AG10803 (cell line): Measurements from ENCODE around the gene KCNAB1.

Experiments used
- DNase-seq: peaks from one replicate; pipeline ENCODE4 v3.0.0; 2010; ENCODE audit warnings: low read depth
- H3K4me3 ChIP-seq: 2 replicates; pipeline ENCODE4 v1.5.1; 2011; ENCODE audit warnings: mild to moderate bottlenecking, low read length, control low read depth
- TF ChIP-seq, protein P1 (sequence below): conservative IDR thresholded peaks from 2 replicates; pipeline ENCODE4 v1.5.1; 2011; ENCODE audit warnings: mild to moderate bottlenecking, low read length, control low read depth, inconsistent platforms

KCNAB1 gene

DNA sequence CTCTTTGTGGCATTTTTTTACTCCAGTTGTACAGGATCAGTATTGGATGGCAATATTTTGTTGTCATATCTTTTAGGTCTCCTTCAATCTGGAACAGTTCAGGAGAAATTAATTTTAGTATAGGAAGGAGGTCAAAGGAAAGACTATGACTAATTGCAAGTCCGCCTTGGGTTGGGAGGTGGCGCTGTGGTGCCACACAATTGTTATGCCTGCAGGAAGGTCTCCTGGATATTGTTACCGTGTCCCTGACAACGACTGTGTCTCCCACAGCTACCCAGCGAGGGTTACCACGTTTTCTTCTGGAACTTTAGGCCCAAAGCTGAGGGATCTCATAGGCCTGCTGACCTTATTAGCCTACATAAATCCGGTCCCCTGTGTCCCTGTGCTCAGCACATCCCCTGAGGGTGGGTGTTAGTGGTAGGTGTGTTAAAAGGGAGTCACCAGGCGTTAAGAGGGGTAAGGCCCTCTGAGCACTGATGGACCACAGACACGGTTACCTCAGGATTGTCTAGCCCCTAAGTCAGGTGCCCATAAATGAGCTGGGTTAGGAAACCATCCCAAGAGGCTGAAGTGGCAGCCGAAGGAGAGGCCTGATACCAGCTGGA is 31.5 kb downstream of the KCNAB1 start:
- peak; percentile 75 for DNase-seq
- TF ChIP-seq, protein P1, sequence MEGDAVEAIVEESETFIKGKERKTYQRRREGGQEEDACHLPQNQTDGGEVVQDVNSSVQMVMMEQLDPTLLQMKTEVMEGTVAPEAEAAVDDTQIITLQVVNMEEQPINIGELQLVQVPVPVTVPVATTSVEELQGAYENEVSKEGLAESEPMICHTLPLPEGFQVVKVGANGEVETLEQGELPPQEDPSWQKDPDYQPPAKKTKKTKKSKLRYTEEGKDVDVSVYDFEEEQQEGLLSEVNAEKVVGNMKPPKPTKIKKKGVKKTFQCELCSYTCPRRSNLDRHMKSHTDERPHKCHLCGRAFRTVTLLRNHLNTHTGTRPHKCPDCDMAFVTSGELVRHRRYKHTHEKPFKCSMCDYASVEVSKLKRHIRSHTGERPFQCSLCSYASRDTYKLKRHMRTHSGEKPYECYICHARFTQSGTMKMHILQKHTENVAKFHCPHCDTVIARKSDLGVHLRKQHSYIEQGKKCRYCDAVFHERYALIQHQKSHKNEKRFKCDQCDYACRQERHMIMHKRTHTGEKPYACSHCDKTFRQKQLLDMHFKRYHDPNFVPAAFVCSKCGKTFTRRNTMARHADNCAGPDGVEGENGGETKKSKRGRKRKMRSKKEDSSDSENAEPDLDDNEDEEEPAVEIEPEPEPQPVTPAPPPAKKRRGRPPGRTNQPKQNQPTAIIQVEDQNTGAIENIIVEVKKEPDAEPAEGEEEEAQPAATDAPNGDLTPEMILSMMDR, result peak; percentile 88
- H3K4me3 ChIP-seq, result no peak overlapping the region

DNA sequence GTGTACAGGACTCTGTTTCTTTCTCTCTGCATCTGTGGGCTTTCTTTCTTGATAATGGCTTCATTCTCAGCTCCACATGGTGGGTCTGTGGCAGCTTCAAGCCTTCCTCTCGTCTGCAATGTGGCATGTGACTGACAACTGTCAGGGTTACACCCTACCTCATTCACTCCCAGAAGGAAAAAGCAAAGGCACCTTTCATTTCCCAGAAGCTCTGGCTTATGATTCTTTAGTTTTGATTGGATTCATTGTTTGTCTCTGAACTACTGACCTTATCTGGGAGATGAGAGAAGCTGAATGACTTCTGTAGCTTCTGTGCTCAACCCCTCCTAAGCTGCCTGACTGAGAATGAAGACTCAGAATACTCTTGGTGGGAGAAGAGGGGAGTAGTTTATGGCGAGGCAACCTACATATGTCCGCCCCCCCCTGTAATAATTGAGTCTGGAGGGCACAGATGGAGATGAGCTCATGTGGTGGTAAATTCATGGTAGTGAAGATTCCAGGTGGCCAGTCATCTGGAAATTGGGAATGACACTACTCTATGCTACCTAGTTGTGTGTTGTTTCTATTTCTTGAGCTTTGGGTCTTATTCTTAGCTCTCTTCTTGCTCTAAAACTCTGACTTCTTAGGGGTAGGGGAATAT is 38.4 kb downstream of the KCNAB1 start:
- no peak overlapping the region for H3K4me3 ChIP-seq
- TF ChIP-seq, protein P1, result no peak
- no peak for DNase-seq

DNA sequence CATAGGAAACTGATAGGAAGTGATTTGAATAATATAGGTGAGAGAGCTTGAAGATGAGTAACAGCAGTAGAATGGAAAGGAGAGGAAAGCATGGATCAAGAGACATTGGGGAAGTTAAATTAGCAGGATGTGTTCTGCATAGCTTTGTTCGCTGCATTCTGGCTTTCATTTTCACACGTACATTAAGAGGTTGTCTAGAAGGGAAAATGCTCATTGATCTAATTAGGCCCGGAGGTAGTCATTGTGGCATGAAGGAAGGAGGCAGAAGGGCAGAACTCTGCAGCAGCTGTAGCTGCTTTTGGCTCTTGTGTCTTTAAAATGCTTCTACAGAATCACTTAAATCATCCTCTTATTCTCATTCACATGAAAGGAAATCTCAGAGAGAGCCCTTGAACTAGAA is 40.3 kb downstream of the KCNAB1 start:
- no peak overlapping the region; the same call in 1 of the 2 replicates for H3K4me3 ChIP-seq
- no peak for DNase-seq

DNA sequence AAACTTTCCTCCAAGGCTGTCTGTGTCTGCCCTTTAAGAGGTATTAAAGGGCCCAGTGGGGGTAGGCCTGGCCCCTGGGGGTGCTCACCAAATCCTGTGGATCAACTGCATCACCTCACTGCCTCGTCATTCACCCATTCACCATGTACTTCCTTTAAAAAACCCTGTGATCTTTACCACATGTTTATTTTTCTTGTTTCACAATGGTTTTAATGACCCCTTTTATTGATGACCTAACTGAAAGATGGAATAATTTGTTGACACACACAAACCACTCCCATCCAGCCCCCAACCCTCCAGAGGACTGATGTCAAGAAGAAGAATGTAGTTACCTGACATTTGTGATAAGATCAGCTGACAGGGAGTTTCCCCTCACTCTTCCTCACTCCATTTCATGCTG is 40.8 kb downstream of the KCNAB1 start:
- DNase-seq, result no peak
- TF ChIP-seq, protein P1, result no peak
- H3K4me3 ChIP-seq, result no peak overlapping the region

More for the DNA sequence above, 40.3 kb downstream of the KCNAB1 start:
- TF ChIP-seq, protein P1, result no peak

DNA sequence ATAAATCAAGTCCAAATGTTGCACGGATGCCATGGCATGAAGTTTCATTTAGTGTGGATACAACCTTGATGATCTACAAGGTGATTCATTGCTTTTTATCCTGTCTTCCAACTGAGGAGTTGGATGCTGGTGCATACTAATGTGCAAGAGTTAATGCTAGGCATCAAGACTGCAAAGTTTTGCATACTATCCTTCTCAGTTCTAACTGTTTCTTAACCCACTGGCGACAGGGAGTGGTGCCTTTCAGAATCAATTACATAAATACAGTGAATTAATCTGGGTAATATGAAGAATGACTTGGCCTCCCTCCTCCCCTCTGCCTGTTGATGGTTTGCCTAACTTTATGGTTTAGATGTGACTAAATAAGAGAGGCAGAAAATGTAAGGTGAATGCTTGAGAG is 43.5 kb downstream of the KCNAB1 start:
- H3K4me3 ChIP-seq, result no peak overlapping the region
- no peak for DNase-seq
- TF ChIP-seq, protein P1, result no peak

DNA sequence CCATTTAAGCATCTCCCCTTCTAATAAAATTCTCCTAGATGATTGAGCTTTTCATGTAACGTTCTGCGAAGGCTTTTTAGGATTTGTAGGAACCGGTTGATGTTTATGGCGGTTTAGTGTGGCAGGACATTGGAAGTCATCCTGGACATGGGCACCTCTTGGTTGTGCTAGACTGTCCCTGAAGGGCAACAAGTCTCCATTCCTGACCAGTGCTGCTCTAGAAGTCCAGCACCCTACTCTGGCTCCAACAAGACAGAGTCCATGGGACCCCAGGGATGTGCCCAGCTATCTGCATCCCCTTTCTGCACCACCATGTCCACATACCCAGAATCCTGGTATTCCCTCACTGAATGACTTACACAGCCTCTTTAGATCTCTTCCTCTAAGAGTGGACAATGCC is 46.4 kb downstream of the KCNAB1 start:
- no peak overlapping the region for H3K4me3 ChIP-seq
- no peak for DNase-seq
- TF ChIP-seq, protein P1, result no peak

DNA sequence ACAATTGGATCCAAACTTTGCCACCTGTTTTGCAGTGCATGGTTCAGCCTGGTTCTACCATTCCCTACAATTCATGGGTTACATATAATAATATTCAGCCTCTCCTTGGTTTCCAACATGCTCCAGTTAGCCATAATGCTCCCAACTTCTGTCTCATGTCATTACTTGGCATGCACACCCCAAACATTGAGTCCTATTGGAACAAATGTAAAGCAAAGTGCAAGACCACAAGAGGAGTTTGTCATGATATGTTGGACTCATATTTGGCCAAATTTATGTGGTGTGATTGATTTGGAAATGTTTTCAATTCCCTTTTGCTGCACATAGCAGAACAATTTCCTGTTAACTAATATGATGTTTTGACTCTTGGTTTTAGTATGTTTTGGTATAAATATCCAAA is 50.2 kb downstream of the KCNAB1 start:
- TF ChIP-seq, protein P1, result no peak

More for the DNA sequence above, 50.2 kb downstream of the KCNAB1 start:
- no peak overlapping the region for H3K4me3 ChIP-seq
- DNase-seq, result no peak
